ENCODE measurements around the gene TRABD2B.

The TRABD2B gene

DNA sequence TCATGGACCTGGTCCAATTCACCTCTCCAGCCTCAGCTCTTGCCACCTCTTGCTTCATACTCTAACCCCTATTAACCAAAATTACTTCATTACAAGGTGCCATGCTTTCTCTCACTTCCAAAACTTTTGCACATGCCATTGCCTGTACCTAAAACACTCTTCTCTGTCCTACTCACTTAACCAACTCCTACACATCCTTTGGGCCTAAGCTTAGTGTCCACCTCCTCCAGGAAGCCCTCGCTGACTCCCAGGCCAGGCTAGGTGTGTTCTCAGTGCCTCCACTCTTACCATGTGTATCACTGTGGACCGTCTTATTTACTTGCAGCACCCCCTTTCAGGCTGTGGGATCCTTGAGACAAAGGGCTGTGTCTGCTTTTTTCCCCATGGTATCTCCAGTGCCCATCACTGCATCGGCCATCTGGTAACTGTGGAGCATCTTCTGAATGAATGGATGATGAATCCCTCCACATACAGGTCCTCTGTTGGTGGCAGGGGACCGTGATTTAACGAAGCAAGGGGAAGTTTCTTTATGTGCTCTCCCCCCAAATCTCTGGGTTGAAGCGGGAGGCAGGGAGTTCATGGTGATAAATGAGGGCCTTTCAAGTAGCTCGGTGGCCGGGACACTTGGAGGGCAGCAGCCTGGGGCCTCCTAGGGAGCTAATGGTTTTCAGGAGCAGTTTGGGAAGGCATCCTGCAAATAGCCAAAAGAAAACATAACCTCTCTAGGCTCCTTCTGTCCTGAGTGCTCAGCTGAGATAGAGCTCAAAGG, 111.9 kb downstream of the TRABD2B start:
- DNase-seq (ENCODE audit: low read depth in 1 of 2, low spot score in 1 of 2): no peak

GRCh38 chr1:47883963-47884362, 113.2 kb downstream of the TRABD2B start:
- no peak for DNase-seq (ENCODE audit: low read depth in 1 of 2, low spot score in 1 of 2)

DNA sequence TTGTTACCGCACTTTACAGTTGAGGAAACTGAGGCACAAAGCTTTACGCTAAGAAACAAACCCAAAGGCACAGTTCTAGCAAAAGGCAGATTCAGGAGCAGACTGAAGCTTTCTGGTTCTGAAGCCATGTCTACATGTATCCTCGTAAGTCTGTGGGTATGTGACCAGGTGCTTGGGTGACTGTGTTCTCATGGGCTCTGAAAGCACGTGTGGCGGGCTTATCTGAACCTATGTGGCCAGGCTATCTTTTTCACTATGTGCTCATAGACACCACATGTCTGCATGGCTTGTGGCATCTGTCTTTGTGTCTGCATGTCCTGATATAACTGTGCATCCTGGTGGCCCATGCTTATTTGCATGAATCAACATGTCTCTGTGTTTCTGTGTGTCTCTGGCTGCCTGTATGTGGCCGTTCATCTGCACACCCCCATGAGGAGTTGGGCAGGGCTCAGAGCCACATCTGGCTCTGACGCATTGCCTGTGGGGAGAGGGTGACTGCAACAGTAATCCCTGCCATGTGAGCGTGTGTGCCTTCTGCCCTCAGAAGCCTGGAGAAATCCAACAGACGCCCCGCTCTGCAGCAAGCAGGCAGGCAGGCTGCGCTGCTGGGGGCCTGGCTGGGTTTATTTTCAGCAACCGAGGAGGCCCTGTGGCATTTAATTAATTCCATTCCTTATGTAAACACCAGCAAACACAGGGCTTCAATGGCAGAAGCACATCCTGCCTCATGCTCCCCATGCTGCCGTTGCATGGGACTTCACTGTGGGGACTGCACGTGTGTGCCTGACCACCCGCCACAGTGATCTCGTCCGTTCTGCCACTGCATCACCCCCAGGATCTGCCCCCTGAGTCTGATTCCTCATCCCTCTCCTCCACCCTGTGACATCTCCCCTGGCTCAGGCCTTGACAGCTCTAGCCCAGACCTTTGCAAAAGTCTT, 115.4 kb downstream of the TRABD2B start:
- no peak for DNase-seq (ENCODE audit: low read depth in 1 of 2, low spot score in 1 of 2)

GRCh38 chr1:47876587-47876963, 120.6 kb downstream of the TRABD2B start:
- DNase-seq (ENCODE audit: low read depth in 1 of 2, low spot score in 1 of 2): no peak

DNA sequence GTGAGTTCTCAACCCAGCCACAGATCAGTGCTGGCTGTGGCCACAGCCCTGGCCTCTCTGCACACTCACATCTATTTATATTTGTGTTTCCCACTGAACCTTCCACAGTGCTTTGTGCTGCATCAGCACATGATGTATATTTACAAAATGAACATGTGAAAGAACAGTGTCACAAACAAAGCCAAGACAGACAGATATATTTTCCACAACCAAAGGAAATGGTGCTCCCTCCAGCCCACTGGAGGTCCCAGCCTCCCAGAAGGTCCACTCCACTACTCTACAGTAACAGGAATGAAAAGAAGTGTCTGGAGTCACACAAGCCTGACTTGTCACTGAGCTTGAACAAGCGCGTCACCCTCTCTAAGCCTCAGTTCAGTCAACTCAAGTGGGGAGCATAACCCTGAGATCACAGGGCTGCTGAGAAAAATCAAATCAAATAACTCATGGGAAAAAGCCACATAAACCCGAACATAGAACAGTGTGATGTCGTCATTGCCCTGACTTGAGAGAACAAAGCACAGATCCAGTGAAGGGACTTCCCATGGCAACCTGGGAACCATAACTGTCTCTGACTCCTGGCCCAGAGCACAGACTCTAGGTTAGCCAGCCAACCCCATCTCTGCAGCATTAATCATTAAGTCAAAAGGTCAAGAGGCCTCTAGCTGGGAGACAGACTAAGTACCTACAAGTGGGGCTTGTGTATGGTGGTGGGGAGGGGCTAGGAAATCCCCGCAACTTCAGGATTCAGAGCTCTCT, 121.2 kb downstream of the TRABD2B start:
- DNase-seq (ENCODE audit: low read depth in 1 of 2, low spot score in 1 of 2): no peak

DNA sequence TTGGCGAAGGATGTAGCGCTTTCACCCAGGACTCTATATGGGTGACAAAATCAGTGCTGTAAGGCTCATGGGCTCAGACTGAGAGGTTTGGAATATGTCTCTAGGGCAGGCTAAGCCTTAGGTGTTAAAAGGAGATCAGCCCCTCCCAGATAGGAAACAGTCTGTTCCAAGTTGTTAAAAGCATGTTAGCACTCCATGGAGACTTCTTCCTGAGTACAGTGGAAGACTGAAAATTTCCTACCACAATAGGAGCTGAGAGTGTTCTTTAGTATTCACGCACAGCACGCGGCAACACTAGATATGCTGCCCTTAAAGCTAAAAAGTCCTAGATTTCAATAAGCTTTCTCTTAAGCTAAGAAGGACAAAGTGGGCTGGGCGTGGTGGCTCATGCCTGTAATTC, 122.1 kb downstream of the TRABD2B start:
- DNase-seq (ENCODE audit: low read depth in 1 of 2, low spot score in 1 of 2): no peak

DNA sequence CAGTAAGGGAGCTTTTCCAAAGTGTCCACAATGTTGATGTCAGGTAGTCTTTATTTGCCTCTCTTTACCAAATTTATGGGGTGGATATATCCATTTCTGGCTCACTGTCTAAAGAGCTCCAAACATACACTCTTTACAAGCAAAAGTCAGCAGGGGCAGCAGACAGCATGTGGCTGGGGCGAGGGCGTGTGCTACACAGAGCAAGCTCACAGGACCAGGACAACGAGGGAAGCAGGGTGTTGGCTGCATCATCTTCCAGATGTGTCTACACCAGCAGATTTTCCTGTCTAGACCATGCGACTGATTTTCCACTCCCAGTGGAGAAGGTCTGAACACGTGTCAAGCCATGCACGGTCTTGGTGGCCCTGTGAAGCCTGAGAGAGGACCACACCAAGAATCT, 123.8 kb downstream of the TRABD2B start:
- no peak for DNase-seq (ENCODE audit: low read depth in 1 of 2, low spot score in 1 of 2)

GRCh38 chr1:47872886-47873285, 124.3 kb downstream of the TRABD2B start:
- DNase-seq (ENCODE audit: low read depth in 1 of 2, low spot score in 1 of 2): no peak

DNA sequence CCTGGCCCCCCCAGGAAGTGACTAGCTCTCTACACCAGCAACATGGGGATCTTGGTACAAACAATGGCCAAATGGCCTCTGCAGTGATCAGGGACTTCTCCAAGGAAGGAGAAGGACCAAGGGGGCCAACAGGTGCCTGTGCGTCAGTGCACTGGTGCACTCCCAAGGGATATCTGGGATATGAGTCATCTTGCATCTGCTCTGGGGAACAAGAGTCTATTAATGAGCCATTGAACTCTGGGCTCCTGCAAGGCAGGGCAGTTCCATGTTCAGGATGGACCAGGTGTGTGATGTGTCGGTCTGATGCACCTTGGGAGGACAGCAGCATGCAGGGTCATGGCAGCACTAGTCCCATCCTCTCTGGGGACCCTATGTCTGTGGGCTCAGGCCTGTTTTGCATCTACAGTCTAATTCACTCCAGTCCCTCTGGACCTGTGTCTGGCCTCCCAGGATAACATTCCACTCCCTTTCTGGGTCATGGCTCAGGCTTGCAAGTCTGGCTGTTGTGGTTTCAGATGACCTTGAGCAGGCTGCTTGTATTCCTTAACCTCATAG, 125.3 kb downstream of the TRABD2B start:
- no peak for DNase-seq (ENCODE audit: low read depth in 1 of 2, low spot score in 1 of 2)

- no peak for DNase-seq (ENCODE audit: low read depth in 1 of 2, low spot score in 1 of 2)
These were observed 126.1 kb downstream of the TRABD2B start for GRCh38 chr1:47870946-47871676.

DNA sequence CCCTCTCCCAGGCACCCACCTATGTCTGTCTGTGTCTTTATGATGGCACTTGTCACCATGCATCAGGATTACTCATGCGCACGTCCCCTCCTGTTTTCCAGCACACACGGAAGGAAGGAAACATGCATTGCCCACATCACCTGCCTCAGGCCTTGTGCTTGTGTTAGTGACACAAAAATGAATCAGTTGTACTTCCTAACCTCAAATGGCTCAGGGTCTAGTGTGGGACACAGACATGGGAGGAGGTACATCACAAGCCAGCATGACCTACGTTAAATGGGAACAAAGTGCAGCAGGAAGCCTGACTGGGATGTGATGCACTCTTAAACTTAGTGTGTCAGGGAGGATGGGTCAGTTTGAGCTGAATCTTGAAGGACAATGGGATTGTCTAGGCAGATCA, 126.7 kb downstream of the TRABD2B start:
- no peak for DNase-seq (ENCODE audit: low read depth in 1 of 2, low spot score in 1 of 2)

GRCh38 chr1:47868348-47868676, 128.9 kb downstream of the TRABD2B start:
- DNase-seq (ENCODE audit: low read depth in 1 of 2, low spot score in 1 of 2): no peak

GRCh38 chr1:47867438-47868347, 129.5 kb downstream of the TRABD2B start:
- no peak for DNase-seq (ENCODE audit: low read depth in 1 of 2, low spot score in 1 of 2)

DNA sequence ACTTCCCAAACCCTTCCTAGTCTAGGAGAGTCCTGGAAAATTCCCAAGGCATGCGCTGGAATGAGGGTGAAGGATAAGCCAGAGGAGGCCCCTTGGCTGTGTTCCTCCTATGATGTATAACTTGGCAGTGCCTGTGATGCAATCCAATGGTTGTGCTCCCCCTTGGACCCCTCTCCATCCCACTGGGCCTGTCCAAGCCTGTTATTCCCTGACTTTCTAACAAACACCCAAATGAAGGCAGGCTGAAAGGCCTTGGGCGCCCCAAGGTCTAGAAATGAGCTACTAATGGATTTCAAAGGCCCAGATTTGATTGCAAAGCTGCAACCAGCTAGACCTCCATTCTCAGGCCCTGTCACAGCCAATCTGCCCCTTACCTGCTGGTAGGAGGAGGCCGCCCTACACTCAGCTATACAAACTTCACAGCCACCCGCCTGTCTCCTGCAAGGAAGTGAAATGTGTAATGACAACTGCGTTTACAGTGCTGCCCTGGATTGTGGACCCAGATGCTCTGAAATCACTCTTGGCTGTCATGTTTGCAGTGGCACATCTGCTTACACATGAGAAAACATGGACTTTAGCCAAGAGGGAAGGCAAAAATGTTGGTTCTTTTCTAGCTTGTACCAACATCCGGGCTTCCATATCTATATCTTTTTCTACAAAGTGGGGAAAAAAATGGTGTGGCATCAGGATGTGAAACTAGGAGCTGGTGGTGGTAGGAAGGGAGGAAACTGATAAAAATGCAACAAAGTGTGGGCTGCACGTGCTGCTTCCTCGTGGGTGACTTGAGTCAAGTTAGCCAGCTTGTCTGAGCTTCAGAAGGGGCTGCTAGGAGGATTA, 130.4 kb downstream of the TRABD2B start:
- no peak for DNase-seq (ENCODE audit: low read depth in 1 of 2, low spot score in 1 of 2)

GRCh38 chr1:47865881-47866535, 131.2 kb downstream of the TRABD2B start:
- no peak for DNase-seq (ENCODE audit: low read depth in 1 of 2, low spot score in 1 of 2)

- DNase-seq (ENCODE audit: low read depth in 1 of 2, low spot score in 1 of 2): no peak
These were observed 138.0 kb downstream of the TRABD2B start for GRCh38 chr1:47859092-47859743.

- no peak for DNase-seq (ENCODE audit: low read depth in 1 of 2, low spot score in 1 of 2)
These were observed 140.2 kb downstream of the TRABD2B start for GRCh38 chr1:47856996-47857395.

- DNase-seq (ENCODE audit: low read depth in 1 of 2, low spot score in 1 of 2): no peak
These were observed 142.0 kb downstream of the TRABD2B start for GRCh38 chr1:47855230-47855629.
